CD4-positive, alpha-beta T cell treated with Interleukin-12 subunit alpha and Interleukin-12 subunit beta, for 1 hour (primary cell): ENCODE results near the gene C16orf74.

Experiments
- DNase-seq: peaks from one replicate; pipeline ENCODE4 v3.0.0-alpha.2; 2020

Gene C16orf74

GRCh38 chr16:85750827-85751697 is at the start of gene C16orf74:
Gene C16orf74, minus strand, starts transcription at chr16:85751096. Its CDS starts 15,879 bp downstream, at chr16:85735217.
- DNase-seq, result no peak

GRCh38 chr16:85800321-85800669 is 49.4 kb upstream of the C16orf74 start:
- no peak for DNase-seq

- peak; percentile 93 for DNase-seq
Measured at GRCh38 chr16:85799497-85800320, 48.8 kb upstream of the C16orf74 start, which contains the start of the genes COX4I1 and EMC8. Gene COX4I1, plus strand, starts transcription at chr16:85799695. Its CDS starts 1,511 bp downstream, at chr16:85801206. Gene EMC8, minus strand, starts transcription at chr16:85799544. Its CDS starts 249 bp downstream, at chr16:85799295.

- peak; percentile 32 for DNase-seq
Measured at GRCh38 chr16:85798901-85799496, 48.1 kb upstream of the C16orf74 start.

- no peak for DNase-seq
Measured at GRCh38 chr16:85798283-85798776, 47.4 kb upstream of the C16orf74 start.

- no peak for DNase-seq
Measured at GRCh38 chr16:85796599-85796998, 45.7 kb upstream of the C16orf74 start.

GRCh38 chr16:85796152-85796551 is 45.3 kb upstream of the C16orf74 start:
- no peak for DNase-seq

GRCh38 chr16:85794696-85795095 is 43.8 kb upstream of the C16orf74 start:
- DNase-seq, result no peak

- DNase-seq, result no peak
Measured at GRCh38 chr16:85793662-85794298, 42.9 kb upstream of the C16orf74 start.

- no peak for DNase-seq
Measured at GRCh38 chr16:85789773-85790172, 38.9 kb upstream of the C16orf74 start.

GRCh38 chr16:85788819-85789218 is 37.9 kb upstream of the C16orf74 start:
- no peak for DNase-seq

- DNase-seq, result no peak
Measured at GRCh38 chr16:85785927-85786326, 35.0 kb upstream of the C16orf74 start.

GRCh38 chr16:85784813-85785212 is 33.9 kb upstream of the C16orf74 start:
- DNase-seq, result no peak

GRCh38 chr16:85783441-85783840 is 32.5 kb upstream of the C16orf74 start:
- DNase-seq, result no peak

GRCh38 chr16:85782451-85782850 is 31.6 kb upstream of the C16orf74 start:
- no peak for DNase-seq

- DNase-seq, result no peak
Measured at GRCh38 chr16:85781695-85782370, 30.9 kb upstream of the C16orf74 start.

GRCh38 chr16:85781156-85781555 is 30.3 kb upstream of the C16orf74 start:
- no peak for DNase-seq

GRCh38 chr16:85780281-85780680 is 29.4 kb upstream of the C16orf74 start:
- no peak for DNase-seq

GRCh38 chr16:85778873-85779272 is 28.0 kb upstream of the C16orf74 start:
- DNase-seq, result peak; percentile 16

- no peak for DNase-seq
Measured at GRCh38 chr16:85777583-85778310, 26.9 kb upstream of the C16orf74 start.

- DNase-seq, result no peak
Measured at GRCh38 chr16:85774811-85775210, 23.9 kb upstream of the C16orf74 start.
